Testis (tissue), 3 donors: ENCODE measurements around the gene GNL2. TPM values are rescaled to one million over a fixed set of nuclear protein-coding genes. Genes with fewer than 3 reads are reported as not detected.
A peak's percentile ranks its signal among the peaks of the same experiment; 100 is the strongest.
"Not testable (repeated sequence)": the region's sequence is repeated elsewhere in the genome, so short reads cannot be mapped to it uniquely, and the experiment has no call there.

Experiments used
- DNase-seq: peaks from one replicate; pipeline ENCODE4 v3.0.0-alpha.2; 2019
- H3K27ac ChIP-seq, 2 donors: fragments of 200-600 bp; sonication (generic); one replicate each; pipeline ENCODE4 v1.5.1; 2019
- H3K27me3 ChIP-seq: fragments of 200-600 bp; sonication (generic); one replicate; pipeline ENCODE4 v1.5.1; 2019
- H3K36me3 ChIP-seq: fragments of 200-600 bp; sonication (generic); one replicate; pipeline ENCODE4 v1.5.1; 2017; ENCODE audit warnings: low read depth; ENCODE audit errors: missing control alignments
- H3K4me1 ChIP-seq: fragments of 200-600 bp; sonication (generic); one replicate; pipeline ENCODE4 v1.5.1; 2019
- H3K4me3 ChIP-seq, 2 donors: fragments of 200-600 bp; sonication (generic); one replicate each; pipeline ENCODE4 v1.5.1; 2017 to 2019
- H3K9me3 ChIP-seq: fragments of 200-600 bp; sonication (generic); one replicate; pipeline ENCODE4 v1.5.1; 2017
- POLR2A ChIP-seq: fragments of 450-650 bp; IDR thresholded peaks from one replicate; pipeline ENCODE4 v1.6.1; 2017; ENCODE audit warnings: antibody characterized with exemption, mild to moderate bottlenecking, moderate library complexity
- WGBS, 2 donors: methylation state at CpG; one replicate each; pipeline ENCODE4 v1.1.5; 2018; 5-methylcytosine and 5-hydroxymethylcytosine counted together
- intact Hi-C: fragments of 100-400 bp; cut with DNase I; formaldehyde crosslinking; loops from one replicate; pipeline ENCODE4 v1.15.1; 2023; ENCODE audit warnings: low total_unique reads
- polyA plus RNA-seq: library from polyadenylated mRNA; stranded (reverse); fragments of 350-450 nt; fragmentation: Illumina TruSeq; extraction: RNeasy Lipid Tissue Mini Kit (QIAGEN cat#74804); gene quantifications from one replicate; pipeline ENCODE4 v1.2.3, GENCODE V29; 2014; ENCODE audit warnings: low read depth, low replicate concordance; ENCODE audit not compliant: insufficient read depth
- total RNA-seq, 2 donors: library from RNA; depleted of rRNA; stranded (reverse); fragments of >200 nt; gene quantifications; one replicate each; pipeline ENCODE4 v1.2.3, GENCODE V29; 2016
- TF ChIP-seq, protein P1 (sequence below), 3 experiments: fragments of 450-650 bp in 2 of 3; fragments of 200-600 bp in 1 of 3; sonication (generic) in 1 of 3; IDR thresholded peaks; one replicate each; pipeline ENCODE4 v1.5.1; 2016 to 2019; ENCODE audit warnings: antibody characterized with exemption in 3 of 3, mild to moderate bottlenecking in 2 of 3, moderate library complexity in 1 of 3

Gene GNL2
- total and polyA plus RNA-seq, 3 donors from 2014 or later: 34.4 to 78.7 (median 57.4) TPM

DNA sequence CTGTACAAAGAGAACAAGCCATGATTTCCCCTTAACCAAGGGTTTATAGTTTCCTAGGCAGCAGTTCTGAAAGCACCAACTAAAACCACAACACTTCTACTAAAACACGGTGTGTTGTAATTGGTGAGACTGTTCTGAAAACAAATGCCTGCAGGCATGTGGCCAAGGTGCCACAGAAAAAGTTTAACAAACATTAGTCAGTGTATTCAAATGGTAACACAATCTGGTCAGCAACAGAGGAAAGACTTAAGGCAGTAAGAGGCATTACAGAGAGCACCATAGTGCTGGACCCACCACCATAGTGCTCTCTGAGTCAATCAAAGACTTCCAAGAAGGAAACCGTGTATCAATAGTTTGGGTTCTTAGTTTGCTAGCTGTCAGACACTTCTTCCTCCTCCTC lies 58.4 kb downstream of the GNL2 start:
- no peak overlapping the region for H3K27ac ChIP-seq
- H3K4me1 ChIP-seq: no peaks in the 10 kb centered on the region
- TF ChIP-seq, protein P1, sequence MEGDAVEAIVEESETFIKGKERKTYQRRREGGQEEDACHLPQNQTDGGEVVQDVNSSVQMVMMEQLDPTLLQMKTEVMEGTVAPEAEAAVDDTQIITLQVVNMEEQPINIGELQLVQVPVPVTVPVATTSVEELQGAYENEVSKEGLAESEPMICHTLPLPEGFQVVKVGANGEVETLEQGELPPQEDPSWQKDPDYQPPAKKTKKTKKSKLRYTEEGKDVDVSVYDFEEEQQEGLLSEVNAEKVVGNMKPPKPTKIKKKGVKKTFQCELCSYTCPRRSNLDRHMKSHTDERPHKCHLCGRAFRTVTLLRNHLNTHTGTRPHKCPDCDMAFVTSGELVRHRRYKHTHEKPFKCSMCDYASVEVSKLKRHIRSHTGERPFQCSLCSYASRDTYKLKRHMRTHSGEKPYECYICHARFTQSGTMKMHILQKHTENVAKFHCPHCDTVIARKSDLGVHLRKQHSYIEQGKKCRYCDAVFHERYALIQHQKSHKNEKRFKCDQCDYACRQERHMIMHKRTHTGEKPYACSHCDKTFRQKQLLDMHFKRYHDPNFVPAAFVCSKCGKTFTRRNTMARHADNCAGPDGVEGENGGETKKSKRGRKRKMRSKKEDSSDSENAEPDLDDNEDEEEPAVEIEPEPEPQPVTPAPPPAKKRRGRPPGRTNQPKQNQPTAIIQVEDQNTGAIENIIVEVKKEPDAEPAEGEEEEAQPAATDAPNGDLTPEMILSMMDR (IDR thresholded peaks at IDR 0.05): no peak
- TF ChIP-seq POLR2A: no peak
- no peaks in the 10 kb centered on the region for H3K36me3 ChIP-seq
- intact Hi-C loops: no loop called here
- no peaks in the 10 kb centered on the region for H3K27me3 ChIP-seq
- 80 to 83% methylated on average over 2 of the region's 2 CpGs for WGBS, 2 donors
- DNase-seq: no peak
- H3K4me3 ChIP-seq: no peak overlapping the region
- H3K9me3 ChIP-seq: no peaks in the 10 kb centered on the region

- H3K27me3 ChIP-seq: no peaks in the 10 kb centered on the region
- intact Hi-C loops: no loop called here
- H3K36me3 ChIP-seq: no peaks in the 10 kb centered on the region
- DNase-seq: no peak
- no peak overlapping the region for H3K27ac ChIP-seq
- TF ChIP-seq, protein P1 (IDR thresholded peaks at IDR 0.05): no peak
- TF ChIP-seq POLR2A: no peak
- H3K9me3 ChIP-seq: no peaks in the 10 kb centered on the region
- H3K4me1 ChIP-seq: no peaks in the 10 kb centered on the region
- H3K4me3 ChIP-seq: no peak overlapping the region
- 88 to 95% methylated on average over 4 of the region's 4 CpGs for WGBS, 2 donors
These were observed 62.2 kb downstream of the GNL2 start for GRCh38 chr1:37533317-37534093.

- WGBS, 2 donors: 90% methylated on average over 2 to 4 of the region's 4 CpGs
- H3K4me1 ChIP-seq, H3K27me3 ChIP-seq, intact Hi-C loops, H3K27ac ChIP-seq, H3K36me3 ChIP-seq, H3K4me3 ChIP-seq, H3K9me3 ChIP-seq: not testable (repeated sequence)
- DNase-seq: peak; percentile 9
These were observed 63.1 kb downstream of the GNL2 start for GRCh38 chr1:37532418-37533156.

DNA sequence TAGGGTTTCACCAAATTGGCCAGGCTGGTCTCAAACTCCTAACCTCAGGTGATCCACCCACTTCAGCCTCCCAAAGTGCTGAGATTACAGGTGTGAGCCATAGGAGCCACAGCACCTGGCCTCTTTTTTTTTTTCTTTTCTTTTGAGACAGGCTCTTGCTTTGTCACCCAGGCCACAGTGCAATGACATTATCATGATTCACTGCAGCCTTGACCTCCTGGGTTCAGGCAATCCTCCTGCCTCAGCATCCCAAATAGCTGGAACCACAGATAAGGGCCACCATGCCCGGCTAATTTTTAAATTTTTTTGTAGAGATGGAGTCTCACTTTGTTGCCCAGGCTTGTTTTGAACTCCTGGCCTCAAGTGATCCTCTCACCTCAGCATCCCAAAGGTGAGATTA lies 65.8 kb downstream of the GNL2 start:
- WGBS, 2 donors: 45 to 59% methylated on average over 1 of the region's 1 CpG

DNA sequence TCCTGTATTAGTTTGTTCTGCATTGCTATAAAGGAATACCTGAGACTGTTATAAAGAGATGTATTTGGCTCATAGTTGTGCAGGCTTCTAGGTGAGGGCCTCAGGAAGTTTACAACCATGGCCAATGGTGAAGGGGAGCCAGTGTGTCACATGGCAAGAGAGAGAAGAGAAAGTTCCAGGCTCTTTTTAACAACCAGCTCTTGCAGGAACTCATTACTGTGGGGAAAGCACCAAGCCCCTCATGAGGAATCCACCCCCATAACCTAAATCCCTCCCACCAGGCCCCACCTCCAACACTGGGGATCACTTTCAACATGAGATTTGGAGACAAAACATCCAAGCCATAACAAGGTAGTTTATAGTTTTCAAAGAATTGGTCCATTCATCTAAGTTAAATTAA lies 76.1 kb downstream of the GNL2 start:
- Histone ChIP-seq H3K4me1 (no peaks in the 10 kb centered on the region), H3K27me3 (no peaks in the 10 kb centered on the region), H3K9me3 (no peaks in the 10 kb centered on the region), H3K36me3 (no peaks in the 10 kb centered on the region), H3K4me3 (peak overlapping the region in 1 of 2 donors; percentile 21), H3K27ac (no peak overlapping the region)
- no peak for TF ChIP-seq POLR2A
- TF ChIP-seq, protein P1 (IDR thresholded peaks at IDR 0.05): no peak
- intact Hi-C loops: no loop called here
- no peak for DNase-seq

More for the DNA sequence above, 65.8 kb downstream of the GNL2 start:
- H3K36me3 ChIP-seq, H3K4me3 ChIP-seq, H3K4me1 ChIP-seq, H3K27ac ChIP-seq, H3K9me3 ChIP-seq, intact Hi-C loops, H3K27me3 ChIP-seq, DNase-seq: not testable (repeated sequence)

- peak overlapping the region in 1 of 2 donors; percentile 21 for H3K4me3 ChIP-seq
- H3K27ac ChIP-seq, H3K9me3 ChIP-seq, intact Hi-C loops, H3K4me1 ChIP-seq, H3K27me3 ChIP-seq, H3K36me3 ChIP-seq: not testable (repeated sequence)
- 55 to 67% methylated on average over 14 to 15 of the region's 15 CpGs for WGBS, 2 donors
- DNase-seq: peak; percentile 57
These were observed 76.8 kb downstream of the GNL2 start for GRCh38 chr1:37518929-37519328.

- 60% methylated on average over 7 of the region's 31 CpGs; no CpG with 5 or more reads in 1 of the 2 donors for WGBS, 2 donors
- intact Hi-C loops, H3K27ac ChIP-seq: not testable (repeated sequence)
These were observed 77.5 kb downstream of the GNL2 start for GRCh38 chr1:37518241-37518640.

More at GRCh38 chr1:37518241-37518640, 77.5 kb downstream of the GNL2 start:
- not testable (repeated sequence) for DNase-seq, H3K4me1 ChIP-seq, H3K4me3 ChIP-seq, H3K27me3 ChIP-seq, H3K9me3 ChIP-seq, H3K36me3 ChIP-seq
